ENCODE data around the gene TMEM182. TPM values are rescaled to one million over a fixed set of nuclear protein-coding genes. Genes with fewer than 3 reads are reported as not detected.

The TMEM182 gene
- total RNA-seq, 5 donors from 2014 or later (not counting 1 experiment from before 2014, with no cell fraction given), result 3.3 to 6.9 (median 5.7) TPM

DNA sequence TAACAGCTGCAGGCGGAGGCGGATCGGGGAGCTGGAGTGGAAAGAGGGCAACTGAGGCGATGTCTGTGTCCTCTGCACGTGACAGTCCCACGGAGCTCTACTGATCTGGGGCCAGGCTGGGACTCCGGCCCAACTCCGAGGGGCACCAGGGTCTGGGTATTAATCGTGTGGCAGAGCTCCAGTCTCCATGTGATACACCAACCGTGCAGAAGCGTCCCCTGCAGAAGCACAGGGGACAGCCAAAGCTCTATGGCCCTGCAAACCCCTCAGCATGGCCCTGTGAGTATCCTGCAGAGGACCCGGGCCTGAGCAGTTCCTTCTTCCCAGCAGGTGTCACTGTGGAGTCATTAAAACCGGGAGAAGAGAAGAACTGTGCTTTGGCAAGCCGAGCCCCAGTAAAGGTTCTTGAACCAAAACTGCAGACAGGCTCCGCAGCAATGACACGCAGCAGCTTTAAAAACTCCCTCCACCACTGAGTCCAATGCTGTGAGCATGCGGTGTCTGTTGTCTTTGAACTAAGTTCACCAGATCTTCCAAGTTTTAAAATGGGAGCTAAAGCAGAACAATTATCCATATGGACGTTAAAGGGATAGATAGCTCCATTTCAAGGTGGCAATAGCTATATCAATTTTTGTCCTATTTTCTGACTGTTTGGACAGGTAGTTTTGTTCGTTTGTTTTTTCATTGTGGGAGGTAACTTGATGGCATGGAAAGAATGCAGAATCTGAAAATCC lies 79.4 kb downstream of the TMEM182 start:
- Mint-ChIP-seq H3K4me1 (peaks cover 0 to 2% (median 2%) of the 10 kb centered on the region in 3 donors), H3K4me3 (no peak overlapping the region), H3K36me3 (no peaks in the 10 kb centered on the region), H3K9me3 (no peaks in the 10 kb centered on the region), H3K27ac (no peak overlapping the region), H3K27me3 (peaks cover 3 to 6% of the 10 kb centered on the region in 2 donors)
- H3K27ac ChIP-seq (ENCODE audit: low read length), result no peak overlapping the region
- H3K4me1 ChIP-seq (ENCODE audit: control insufficient read depth in 1 of 2, extremely low read depth in 1 of 2, insufficient read depth in 2 of 2, low read length in 2 of 2), result no peaks in the 10 kb centered on the region
- ATAC-seq (replicated peaks in 1 of 4), result no peak
- H3K36me3 ChIP-seq (ENCODE audit: control insufficient read depth in 2 of 2, extremely low read depth in 1 of 2, insufficient read depth in 1 of 2, low read length in 1 of 2), result no peaks in the 10 kb centered on the region
- no peaks in the 10 kb centered on the region for H3K9me3 ChIP-seq
- peak in 2 of 35 experiments; percentile 7 to 14 for DNase-seq
- POLR2A ChIA-PET, result no interaction called here
- H3K27me3 ChIP-seq (replicated peaks in 1 of 2; ENCODE audit: control insufficient read depth in 2 of 2, extremely low read depth in 1 of 2, insufficient read depth in 2 of 2, low read length in 1 of 2), result peaks cover 0 to 5% of the 10 kb centered on the region in 2 experiments
- CTCF ChIA-PET, result interaction anchor here (0.6 to 1.1 kb wide), 4 partner anchors 11 to 20 kb away, joined by 3 read pairs; no protein-coding TSS in a partner anchor
- WGBS (ENCODE audit: insufficient coverage), result 62% methylated on average over 13 of the region's 19 CpGs
- H3K4me3 ChIP-seq (ENCODE audit: control insufficient read depth in 1 of 2, extremely low read depth in 1 of 2, low read length in 1 of 2), result no peak overlapping the region

- H3K9me3 ChIP-seq, result no peaks in the 10 kb centered on the region
- DNase-seq (no peak), ATAC-seq (replicated peaks in 1 of 4) (no peak)
- peaks cover 0 to 3% of the 10 kb centered on the region in 2 experiments for H3K4me1 ChIP-seq (ENCODE audit: control insufficient read depth in 1 of 2, extremely low read depth in 1 of 2, insufficient read depth in 2 of 2, low read length in 2 of 2)
- Mint-ChIP-seq H3K27me3 (peaks cover 11 to 24% of the 10 kb centered on the region in 2 donors), H3K36me3 (peaks cover 3% of the 10 kb centered on the region), H3K9me3 (no peaks in the 10 kb centered on the region), H3K27ac (no peak overlapping the region), H3K4me3 (no peak overlapping the region), H3K4me1 (peaks cover 0 to 3% (median 2%) of the 10 kb centered on the region in 3 donors)
- no peaks in the 10 kb centered on the region for H3K36me3 ChIP-seq (ENCODE audit: control insufficient read depth in 2 of 2, extremely low read depth in 1 of 2, insufficient read depth in 1 of 2, low read length in 1 of 2)
- no peak overlapping the region for H3K27ac ChIP-seq (ENCODE audit: low read length)
- 74% methylated on average over 4 of the region's 4 CpGs for WGBS (ENCODE audit: insufficient coverage)
- no peak overlapping the region for H3K4me3 ChIP-seq (ENCODE audit: control insufficient read depth in 1 of 2, extremely low read depth in 1 of 2, low read length in 1 of 2)
- POLR2A ChIA-PET, result no interaction called here
- H3K27me3 ChIP-seq (replicated peaks in 1 of 2; ENCODE audit: control insufficient read depth in 2 of 2, extremely low read depth in 1 of 2, insufficient read depth in 2 of 2, low read length in 1 of 2), result peaks cover 0 to 9% of the 10 kb centered on the region in 2 experiments
- CTCF ChIA-PET, result no interaction called here
Observed at GRCh38 chr2:102843764-102844443, 82.1 kb downstream of the TMEM182 start.

GRCh38 chr2:102844911-102845310 lies 83.1 kb downstream of the TMEM182 start:
- H3K9me3 ChIP-seq, result no peaks in the 10 kb centered on the region
- Mint-ChIP-seq H3K27me3 (peaks cover 17 to 26% of the 10 kb centered on the region in 2 donors), H3K9me3 (no peaks in the 10 kb centered on the region), H3K4me3 (no peak overlapping the region), H3K36me3 (peaks cover 3% of the 10 kb centered on the region), H3K4me1 (peaks cover 0 to 3% (median under 1%) of the 10 kb centered on the region in 3 donors), H3K27ac (no peak overlapping the region)
- CTCF ChIA-PET, result no interaction called here
- H3K4me1 ChIP-seq (ENCODE audit: control insufficient read depth in 1 of 2, extremely low read depth in 1 of 2, insufficient read depth in 2 of 2, low read length in 2 of 2), result peaks cover 0 to 3% of the 10 kb centered on the region in 2 experiments
- H3K36me3 ChIP-seq (ENCODE audit: control insufficient read depth in 2 of 2, extremely low read depth in 1 of 2, insufficient read depth in 1 of 2, low read length in 1 of 2), result no peaks in the 10 kb centered on the region
- H3K27ac ChIP-seq (ENCODE audit: low read length), result no peak overlapping the region
- POLR2A ChIA-PET, result no interaction called here
- no peak for ATAC-seq (replicated peaks in 1 of 4)
- no peak for DNase-seq
- H3K4me3 ChIP-seq (ENCODE audit: control insufficient read depth in 1 of 2, extremely low read depth in 1 of 2, low read length in 1 of 2), result no peak overlapping the region
- no CpG with 5 or more reads among the region's 3 CpGs for WGBS (ENCODE audit: insufficient coverage)
- H3K27me3 ChIP-seq (replicated peaks in 1 of 2; ENCODE audit: control insufficient read depth in 2 of 2, extremely low read depth in 1 of 2, insufficient read depth in 2 of 2, low read length in 1 of 2), result peaks cover 0 to 9% of the 10 kb centered on the region in 2 experiments

GRCh38 chr2:102848366-102848839 lies 86.6 kb downstream of the TMEM182 start:
- Histone ChIP-seq H3K27me3 (replicated peaks in 1 of 2; ENCODE audit: control insufficient read depth in 2 of 2, extremely low read depth in 1 of 2, insufficient read depth in 2 of 2, low read length in 1 of 2) (peaks cover 0 to 4% of the 10 kb centered on the region in 2 experiments), H3K9me3 (no peaks in the 10 kb centered on the region), H3K4me3 (ENCODE audit: control insufficient read depth in 1 of 2, extremely low read depth in 1 of 2, low read length in 1 of 2) (no peak overlapping the region), H3K4me1 (ENCODE audit: control insufficient read depth in 1 of 2, extremely low read depth in 1 of 2, insufficient read depth in 2 of 2, low read length in 2 of 2) (peaks cover 0 to 3% of the 10 kb centered on the region in 2 experiments), H3K36me3 (ENCODE audit: control insufficient read depth in 2 of 2, extremely low read depth in 1 of 2, insufficient read depth in 1 of 2, low read length in 1 of 2) (no peaks in the 10 kb centered on the region), H3K27ac (ENCODE audit: low read length) (no peak overlapping the region)
- ChIA-PET POLR2A (no interaction called here), CTCF (no interaction called here)
- Mint-ChIP-seq H3K27ac (no peak overlapping the region), H3K4me1 (peaks cover 0 to 3% (median 0%) of the 10 kb centered on the region in 3 donors), H3K27me3 (peaks cover 17 to 29% of the 10 kb centered on the region in 2 donors), H3K4me3 (no peak overlapping the region), H3K9me3 (peaks cover 0 to 7% (median 0%) of the 10 kb centered on the region in 3 donors), H3K36me3 (peaks cover 5% of the 10 kb centered on the region)
- 8% methylated on average over 11 of the region's 12 CpGs for WGBS (ENCODE audit: insufficient coverage)
- no peak for ATAC-seq (replicated peaks in 1 of 4)
- DNase-seq, result peak in 1 of 35 experiments; percentile 9

GRCh38 chr2:102850888-102851287 lies 89.1 kb downstream of the TMEM182 start:
- Histone ChIP-seq H3K4me3 (ENCODE audit: control insufficient read depth in 1 of 2, extremely low read depth in 1 of 2, low read length in 1 of 2) (no peak overlapping the region), H3K9me3 (no peaks in the 10 kb centered on the region), H3K36me3 (ENCODE audit: control insufficient read depth in 2 of 2, extremely low read depth in 1 of 2, insufficient read depth in 1 of 2, low read length in 1 of 2) (no peaks in the 10 kb centered on the region), H3K27me3 (replicated peaks in 1 of 2; ENCODE audit: control insufficient read depth in 2 of 2, extremely low read depth in 1 of 2, insufficient read depth in 2 of 2, low read length in 1 of 2) (peaks cover 0 to 4% of the 10 kb centered on the region in 2 experiments), H3K4me1 (ENCODE audit: control insufficient read depth in 1 of 2, extremely low read depth in 1 of 2, insufficient read depth in 2 of 2, low read length in 2 of 2) (peaks cover 0 to 3% of the 10 kb centered on the region in 2 experiments), H3K27ac (ENCODE audit: low read length) (no peak overlapping the region)
- 63% methylated on average over 2 of the region's 6 CpGs for whole genome bisulfite sequencing (ENCODE audit: insufficient coverage)
- H3K4me3 Mint-ChIP-seq, result no peak overlapping the region
- peaks cover 0 to 3% (median 0%) of the 10 kb centered on the region in 3 donors for H3K4me1 Mint-ChIP-seq
- H3K9me3 Mint-ChIP-seq, result peaks cover 0 to 7% (median 7%) of the 10 kb centered on the region in 3 donors
- ChIA-PET POLR2A (no interaction called here), CTCF (interaction anchor here in 1 of 2 donors (0.7 kb wide), 1 partner anchor 11 kb away, joined by 3 read pairs; no protein-coding TSS in a partner anchor)
- ATAC-seq (replicated peaks in 1 of 4) (no peak), DNase-seq (no peak)
- peaks cover 17 to 26% of the 10 kb centered on the region in 2 donors for H3K27me3 Mint-ChIP-seq
- H3K27ac Mint-ChIP-seq, result no peak overlapping the region
- peaks cover 5% of the 10 kb centered on the region for H3K36me3 Mint-ChIP-seq

- H3K36me3 Mint-ChIP-seq, result peaks cover 2% of the 10 kb centered on the region
- ChIA-PET CTCF (interaction anchor here (1.0 to 1.4 kb wide), 2 partner anchors 12 kb away, joined by 3 read pairs; no protein-coding TSS in a partner anchor), POLR2A (no interaction called here)
- Histone ChIP-seq H3K4me3 (ENCODE audit: control insufficient read depth in 1 of 2, extremely low read depth in 1 of 2, low read length in 1 of 2) (no peak overlapping the region), H3K9me3 (no peaks in the 10 kb centered on the region), H3K27ac (ENCODE audit: low read length) (no peak overlapping the region), H3K4me1 (ENCODE audit: control insufficient read depth in 1 of 2, extremely low read depth in 1 of 2, insufficient read depth in 2 of 2, low read length in 2 of 2) (peaks cover 0 to 3% of the 10 kb centered on the region in 2 experiments), H3K36me3 (ENCODE audit: control insufficient read depth in 2 of 2, extremely low read depth in 1 of 2, insufficient read depth in 1 of 2, low read length in 1 of 2) (no peaks in the 10 kb centered on the region), H3K27me3 (replicated peaks in 1 of 2; ENCODE audit: control insufficient read depth in 2 of 2, extremely low read depth in 1 of 2, insufficient read depth in 2 of 2, low read length in 1 of 2) (peaks cover 0 to 4% of the 10 kb centered on the region in 2 experiments)
- peaks cover 0 to 3% (median 0%) of the 10 kb centered on the region in 3 donors for H3K4me1 Mint-ChIP-seq
- no peak overlapping the region for H3K4me3 Mint-ChIP-seq
- no peak for ATAC-seq (replicated peaks in 1 of 4)
- H3K9me3 Mint-ChIP-seq, result peaks cover 0 to 7% (median 7%) of the 10 kb centered on the region in 3 donors
- no peak overlapping the region for H3K27ac Mint-ChIP-seq
- H3K27me3 Mint-ChIP-seq, result peaks cover 12 to 13% of the 10 kb centered on the region in 2 donors
- WGBS (ENCODE audit: insufficient coverage), result 79% methylated on average over 2 of the region's 3 CpGs
- no peak for DNase-seq
Observed at GRCh38 chr2:102852867-102853266, 91.0 kb downstream of the TMEM182 start.
